IPS-11a (cell line): Measurements from ENCODE around the gene SPACDR.

Experiments
- H3K4me3 ChIP-seq: one replicate; pipeline ENCODE4 v1.5.1; 2013; ENCODE audit warnings: low read depth, low read length, control low read depth

Gene SPACDR

DNA sequence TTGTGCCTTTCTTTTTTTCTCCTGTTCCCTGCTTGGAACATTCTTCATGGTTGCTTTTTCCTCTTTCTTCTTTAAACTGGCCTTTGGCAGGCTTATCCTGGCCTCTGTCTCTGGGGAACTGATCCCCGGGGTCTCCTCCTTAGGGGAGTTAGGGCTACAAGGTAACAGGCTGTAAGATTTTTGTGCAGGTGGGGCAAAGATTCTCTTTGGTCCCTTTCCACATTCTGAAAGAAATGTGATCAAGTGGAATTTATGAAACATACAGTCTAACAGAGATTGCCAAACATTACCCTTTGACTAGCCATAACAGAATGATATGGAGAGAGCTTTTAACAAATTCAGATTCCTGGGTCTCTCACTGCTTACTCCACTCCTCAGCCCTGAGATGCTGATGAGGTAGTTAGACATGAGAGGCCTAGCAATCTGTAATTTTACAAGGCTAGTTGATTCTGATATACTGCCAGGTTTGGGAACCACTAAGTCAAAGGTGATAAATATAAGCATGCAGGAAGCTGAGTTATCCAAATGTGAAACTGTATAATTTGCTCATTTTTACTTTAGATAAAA is 44.3 kb downstream of the SPACDR start:
- no peak overlapping the region for H3K4me3 ChIP-seq

DNA sequence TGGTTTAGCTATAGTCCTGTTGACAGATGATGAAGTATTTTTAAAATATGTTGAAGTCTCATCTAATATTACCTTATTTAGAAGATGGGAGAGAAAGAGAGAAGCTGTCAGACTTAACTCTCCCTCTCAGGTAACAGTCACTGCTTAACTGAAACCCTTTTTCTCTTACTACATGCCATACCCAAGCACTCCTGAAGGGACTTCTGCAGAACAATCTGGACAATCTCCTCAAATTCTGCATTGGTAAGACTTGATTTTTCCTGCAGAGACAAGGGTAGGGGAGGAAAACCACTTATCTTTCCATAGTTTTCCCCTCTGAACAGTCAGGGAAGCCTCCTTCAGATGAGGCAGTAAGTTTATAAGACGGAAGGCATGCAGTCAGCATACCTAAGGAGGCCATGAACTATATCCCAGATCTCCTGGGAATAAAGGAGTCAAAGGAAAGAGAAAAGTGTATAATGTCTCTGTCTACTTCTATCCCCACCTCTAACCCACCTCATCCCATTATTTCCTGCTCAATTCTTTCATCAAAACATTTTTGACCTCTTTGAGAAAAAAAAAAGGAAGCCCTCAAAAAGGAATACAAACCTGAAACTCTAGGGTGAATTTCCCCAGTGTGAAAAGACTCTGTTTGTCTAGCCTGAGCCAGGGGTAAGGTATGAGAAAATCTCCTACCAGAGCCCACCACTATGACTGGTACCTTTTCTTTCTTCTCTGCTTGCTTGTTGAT is 45.0 kb downstream of the SPACDR start:
- H3K4me3 ChIP-seq, result no peak overlapping the region

DNA sequence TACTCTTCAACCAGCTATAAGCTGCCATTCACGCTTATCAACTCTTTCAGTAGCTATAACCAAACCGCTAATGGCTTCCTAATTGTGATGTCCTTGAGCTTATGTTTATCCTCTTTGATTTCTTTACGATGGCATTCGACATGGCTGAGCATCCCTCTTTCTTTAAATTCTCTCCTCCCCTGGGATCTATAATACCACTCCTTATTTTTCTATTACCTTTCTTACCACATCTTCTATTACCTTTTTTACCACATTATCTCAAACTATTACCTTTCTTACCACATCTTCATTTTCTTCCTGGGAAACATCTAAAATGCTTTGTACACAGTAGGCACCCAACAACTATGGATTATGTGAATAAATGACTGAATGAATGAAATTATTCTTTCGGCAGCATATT is 48.6 kb downstream of the SPACDR start:
- H3K4me3 ChIP-seq, result no peak overlapping the region

DNA sequence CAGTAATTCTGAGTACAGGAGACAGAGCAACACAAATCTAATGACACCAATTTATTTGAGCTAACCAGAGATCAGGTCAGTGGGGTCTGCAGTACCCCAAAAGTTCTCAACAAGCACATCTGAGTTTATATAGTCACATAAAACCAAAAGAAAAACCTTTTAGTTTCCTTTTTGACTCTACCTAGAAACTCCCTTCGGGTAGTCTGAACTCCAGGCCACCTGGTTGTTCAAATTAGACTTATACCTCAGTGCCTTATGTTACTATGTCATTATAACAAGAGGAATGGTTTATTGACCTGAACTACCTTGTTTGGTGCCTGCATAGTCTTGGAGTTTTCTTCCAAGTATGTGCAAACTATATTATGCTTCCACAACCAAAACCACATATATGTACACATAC is 50.2 kb downstream of the SPACDR start:
- H3K4me3 ChIP-seq, result no peak overlapping the region

DNA sequence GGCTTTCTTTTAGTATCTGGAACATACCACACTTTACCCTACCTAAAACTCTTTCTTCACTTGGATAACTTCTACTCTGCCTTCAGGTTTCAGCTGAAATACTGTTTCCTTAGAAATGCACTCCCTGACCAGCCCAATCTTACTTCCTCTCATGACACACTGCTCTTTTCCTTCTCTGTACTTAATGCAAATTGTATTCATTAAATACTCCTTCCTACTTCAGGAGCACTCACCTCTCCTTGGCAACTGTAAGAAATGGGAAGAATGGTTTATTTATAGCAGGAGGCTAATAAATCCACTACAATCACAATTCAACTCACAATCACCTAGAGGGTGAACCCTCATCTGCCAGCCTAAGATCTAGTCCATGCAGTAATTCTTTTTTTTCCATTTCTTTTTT is 50.7 kb downstream of the SPACDR start:
- H3K4me3 ChIP-seq, result no peak overlapping the region

DNA sequence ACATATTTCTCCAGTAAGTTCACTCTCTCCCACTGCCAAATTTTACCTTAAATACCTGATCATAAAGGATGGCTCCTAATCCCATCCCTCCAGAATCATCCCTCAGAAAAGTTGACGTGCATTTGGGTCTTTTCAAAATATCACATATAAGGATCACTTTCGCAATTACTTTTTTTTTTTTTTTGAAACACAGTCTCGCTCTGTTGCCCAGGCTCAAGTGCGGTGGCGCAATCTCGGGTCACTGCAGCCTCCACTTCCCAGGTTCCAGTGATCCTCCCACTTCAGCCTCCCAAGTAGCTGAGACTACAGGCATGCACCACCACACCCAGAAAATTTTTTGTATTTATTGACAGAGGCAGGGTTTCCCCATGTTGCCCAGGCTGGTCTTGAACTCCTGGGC is 53.0 kb downstream of the SPACDR start:
- no peak overlapping the region for H3K4me3 ChIP-seq

DNA sequence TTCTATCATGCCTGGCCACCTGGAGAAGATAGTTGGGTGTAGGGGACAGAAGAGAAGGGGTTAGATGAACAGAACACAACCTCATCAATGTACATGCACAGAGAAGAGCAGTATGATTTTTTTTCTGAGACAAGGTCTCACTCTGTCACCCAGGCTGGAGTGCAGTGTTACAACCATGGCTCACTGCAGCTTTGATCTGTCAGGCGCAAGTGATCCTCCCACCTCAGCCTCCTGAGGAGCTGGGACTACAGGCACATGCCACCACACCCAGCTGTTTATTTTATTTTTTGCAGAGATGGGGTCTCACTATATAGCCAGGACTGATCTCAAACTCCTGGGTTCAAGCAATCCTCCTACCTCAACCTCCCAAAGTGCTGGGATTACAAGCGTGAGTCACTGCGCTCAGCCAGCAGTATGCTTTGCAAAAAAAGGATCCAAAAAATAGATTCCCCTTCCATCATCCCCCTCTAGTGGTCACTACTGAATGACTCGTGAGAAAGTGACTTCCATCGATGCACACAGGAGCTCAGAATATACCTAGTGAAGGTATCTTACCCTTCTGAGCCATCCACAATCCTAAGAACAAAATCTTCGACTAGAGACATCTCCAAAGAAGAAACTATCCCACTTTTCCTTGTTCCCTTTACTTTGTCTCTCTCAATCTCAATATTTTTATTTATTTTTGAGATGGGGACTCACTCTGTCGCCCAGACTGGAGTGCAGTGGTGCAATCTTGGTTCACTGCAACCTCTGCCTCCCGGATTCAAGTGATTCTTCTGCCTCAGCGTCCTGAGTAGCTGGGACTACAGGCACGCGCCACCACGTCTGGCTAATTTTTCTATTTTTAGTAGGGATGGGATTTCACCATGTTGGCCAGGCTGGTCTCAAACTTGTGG is 56.5 kb downstream of the SPACDR start:
- H3K4me3 ChIP-seq, result no peak overlapping the region

DNA sequence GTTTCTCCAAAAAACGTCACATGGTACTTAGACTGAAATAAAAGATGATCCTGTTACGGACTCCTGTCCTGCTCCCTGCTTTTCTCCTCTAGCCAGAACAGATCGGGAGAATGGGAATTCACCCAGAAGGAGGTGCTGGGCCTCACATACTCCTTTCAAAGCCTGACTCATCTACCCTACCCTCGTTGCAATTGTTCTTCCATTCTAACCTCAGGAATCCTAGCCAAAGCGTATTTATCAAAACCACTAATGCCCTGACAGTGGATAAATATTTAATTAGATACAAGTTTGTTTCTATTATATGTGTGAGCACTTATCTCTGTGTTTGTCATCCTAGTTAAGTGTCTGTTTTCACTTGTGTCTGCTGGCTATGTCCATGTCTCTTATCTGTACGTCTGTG is 57.3 kb downstream of the SPACDR start:
- H3K4me3 ChIP-seq, result no peak overlapping the region
